Measurements from ENCODE around the gene UGGT2. TPM values are rescaled to one million over a fixed set of nuclear protein-coding genes. Genes with fewer than 3 reads are reported as not detected.
"Not testable (repeated sequence)": the region's sequence is repeated elsewhere in the genome, so short reads cannot be mapped to it uniquely, and the experiment has no call there.

The UGGT2 gene
- total RNA-seq, 4 donors from 2014 or later, result 57.9 to 159 (median 71.5) TPM

GRCh38 chr13:96046449-96047126, 6.6 kb downstream of the UGGT2 start:
- H3K27ac ChIP-seq; H3K4me1 ChIP-seq; H3K9me3 ChIP-seq; H3K4me3 ChIP-seq (replicated peaks in 1 of 3); intact Hi-C loops (cut with DNase I); DNase-seq; H3K36me3 ChIP-seq; H3K27me3 ChIP-seq: not testable (repeated sequence)
- WGBS, 2 donors, result 98% methylated on average over 15 to 16 of the region's 16 CpGs

DNA sequence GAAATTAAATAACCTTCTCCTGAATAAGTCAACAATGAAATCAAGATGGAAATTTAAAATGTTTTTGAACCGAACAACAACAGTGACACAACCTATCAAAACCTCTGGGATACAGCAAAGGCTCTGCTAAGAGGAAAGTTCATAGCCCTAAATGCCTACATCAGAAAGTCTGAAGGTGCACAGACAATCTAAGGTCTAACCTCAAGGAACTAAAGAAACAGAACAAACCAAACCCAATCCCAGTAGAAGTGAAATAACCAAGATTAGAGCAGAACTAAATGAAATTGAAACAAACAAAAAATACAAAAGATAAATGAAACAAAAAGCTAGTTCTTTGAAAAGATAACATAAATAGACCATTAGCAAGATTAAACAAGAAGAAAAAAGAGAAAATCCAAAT, 9.0 kb downstream of the UGGT2 start:
- 90 to 100% methylated on average over 1 of the region's 1 CpG for WGBS, 2 donors
- H3K4me1 ChIP-seq, result no peaks in the 10 kb centered on the region
- no peak for TF ChIP-seq POLR2A (IDR thresholded peaks at IDR 0.05)
- no peak for TF ChIP-seq CTCF (IDR thresholded peaks at IDR 0.05)
- no peaks in the 10 kb centered on the region for H3K27me3 ChIP-seq
- intact Hi-C loops (cut with DNase I), result no loop called here
- no peaks in the 10 kb centered on the region for H3K9me3 ChIP-seq
- no peak overlapping the region for H3K4me3 ChIP-seq (replicated peaks in 1 of 3)
- H3K36me3 ChIP-seq, result no peaks in the 10 kb centered on the region
- H3K27ac ChIP-seq, result no peak overlapping the region
- no peak for DNase-seq

- Histone ChIP-seq H3K4me1 (no peaks in the 10 kb centered on the region), H3K27ac (no peak overlapping the region), H3K4me3 (replicated peaks in 1 of 3) (no peak overlapping the region), H3K36me3 (no peaks in the 10 kb centered on the region), H3K27me3 (no peaks in the 10 kb centered on the region), H3K9me3 (no peaks in the 10 kb centered on the region)
- 93 to 98% methylated on average over 3 to 4 of the region's 4 CpGs for WGBS, 2 donors
- intact Hi-C loops (cut with DNase I), result no loop called here
- no peak for DNase-seq
- TF ChIP-seq POLR2A (IDR thresholded peaks at IDR 0.05) (no peak), CTCF (IDR thresholded peaks at IDR 0.05) (no peak)
Measured at GRCh38 chr13:96041326-96042110, 11.7 kb downstream of the UGGT2 start.

DNA sequence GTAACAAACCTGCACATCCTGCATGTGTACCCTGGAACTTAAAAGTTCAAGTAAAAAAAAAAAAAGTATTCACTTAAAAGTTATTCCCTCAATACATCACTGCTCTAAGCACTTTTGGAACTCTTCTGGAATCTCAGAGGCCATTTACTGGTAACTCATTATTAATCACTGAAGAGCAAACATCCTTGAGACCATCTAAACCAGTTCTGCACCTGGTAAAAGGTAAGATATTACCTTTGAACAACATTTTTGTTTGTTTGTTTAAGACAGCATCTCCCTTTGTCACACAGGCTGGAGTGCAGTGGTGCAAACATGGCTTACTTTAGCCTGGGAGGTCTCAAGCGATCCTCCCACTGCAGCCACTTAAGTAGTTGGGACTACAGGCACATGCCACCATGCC, 16.7 kb downstream of the UGGT2 start:
- intact Hi-C loops (cut with DNase I), result no loop called here
- Histone ChIP-seq H3K4me3 (replicated peaks in 1 of 3) (no peak overlapping the region), H3K4me1 (peaks cover 0 to 5% of the 10 kb centered on the region in 2 donors), H3K36me3 (no peaks in the 10 kb centered on the region), H3K9me3 (no peaks in the 10 kb centered on the region), H3K27ac (no peak overlapping the region), H3K27me3 (no peaks in the 10 kb centered on the region)
- DNase-seq, result no peak
- TF ChIP-seq POLR2A (IDR thresholded peaks at IDR 0.05) (no peak), CTCF (IDR thresholded peaks at IDR 0.05) (no peak)
- WGBS, 2 donors, result 69 to 88% methylated on average over 1 of the region's 1 CpG

- no peaks in the 10 kb centered on the region for H3K27me3 ChIP-seq
- no peaks in the 10 kb centered on the region for H3K9me3 ChIP-seq
- H3K4me3 ChIP-seq (replicated peaks in 1 of 3), result no peak overlapping the region
- no peaks in the 10 kb centered on the region for H3K36me3 ChIP-seq
- no peak for DNase-seq
- TF ChIP-seq POLR2A (IDR thresholded peaks at IDR 0.05), result no peak
- TF ChIP-seq CTCF (IDR thresholded peaks at IDR 0.05), result no peak
- intact Hi-C loops (cut with DNase I), result no loop called here
- WGBS, 2 donors, result 95 to 98% methylated on average over 9 to 10 of the region's 10 CpGs
- no peak overlapping the region for H3K27ac ChIP-seq
- peaks cover 0 to 5% of the 10 kb centered on the region in 2 donors for H3K4me1 ChIP-seq
Measured at GRCh38 chr13:96034662-96035061, 18.5 kb downstream of the UGGT2 start.

Measured in thyroid gland (tissue), 4 donors.